Fibroblast of the aortic adventitia (primary cell): ENCODE results near the gene FARSB. TPM values are rescaled to one million over a fixed set of nuclear protein-coding genes. Genes with fewer than 3 reads are reported as not detected.

Experiments
- DNase-seq: peaks from one replicate; pipeline ENCODE4 v3.0.0-alpha.2; 2010; ENCODE audit warnings: low read depth
- H3K4me3 ChIP-seq: 2 replicates; pipeline ENCODE4 v1.5.1; 2011; ENCODE audit warnings: low read depth, mild to moderate bottlenecking, control low read depth, low read length, moderate library complexity
- CTCF ChIP-seq: IDR thresholded peaks from 2 replicates; pipeline ENCODE4 v1.5.1; 2011; ENCODE audit warnings: mild to moderate bottlenecking, low read length, control low read depth, inconsistent platforms; ENCODE audit not compliant: insufficient read depth
- total RNA-seq: library from RNA; depleted of rRNA; stranded (reverse); fragments of >200 nt; gene quantifications from 2 replicates; pipeline ENCODE4 v1.2.3, GENCODE V29; 2012; ENCODE audit warnings: low replicate concordance

FARSB gene
- total RNA-seq, 1 donor: 34.3 TPM

GRCh38 chr2:222563936-222564335, 92.0 kb downstream of the FARSB start:
- DNase-seq: no peak
- H3K4me3 ChIP-seq: no peak overlapping the region
- TF ChIP-seq CTCF: no peak

- no peak for DNase-seq
- no peak overlapping the region for H3K4me3 ChIP-seq
- TF ChIP-seq CTCF: no peak
These were observed 92.7 kb downstream of the FARSB start for GRCh38 chr2:222563106-222563718.

GRCh38 chr2:222561817-222562645, 93.9 kb downstream of the FARSB start:
- no peak overlapping the region for H3K4me3 ChIP-seq
- peak; percentile 63 for TF ChIP-seq CTCF
- peak; percentile 57 for DNase-seq

- no peak for TF ChIP-seq CTCF
- DNase-seq: no peak
- H3K4me3 ChIP-seq: no peak overlapping the region
These were observed 94.7 kb downstream of the FARSB start for GRCh38 chr2:222561151-222561550.

GRCh38 chr2:222554517-222554916, 101.4 kb downstream of the FARSB start:
- no peak for TF ChIP-seq CTCF
- DNase-seq: no peak
- H3K4me3 ChIP-seq: no peak overlapping the region

GRCh38 chr2:222548992-222549391, 106.9 kb downstream of the FARSB start:
- no peak for TF ChIP-seq CTCF
- H3K4me3 ChIP-seq: no peak overlapping the region
- DNase-seq: peak; percentile 50
